ENCODE results near the gene FDX2. TPM values are rescaled to one million over a fixed set of nuclear protein-coding genes. Genes with fewer than 3 reads are reported as not detected.

The FDX2 gene
- total and polyA plus RNA-seq, 8 donors, result 16.0 to 25.4 (median 19.6) TPM

GRCh38 chr19:10327793-10328192 lies 12.0 kb upstream of the FDX2 start:
- peaks cover 3 to 80% of the 10 kb centered on the region in 2 donors for H3K36me3 ChIP-seq
- H3K9me3 ChIP-seq, result no peaks in the 10 kb centered on the region
- H3K4me1 ChIP-seq, result peaks cover 8 to 15% of the 10 kb centered on the region in 2 donors
- H3K4me3 ChIP-seq, result no peak overlapping the region
- DNase-seq (no peak), ATAC-seq (no peak)
- intact Hi-C loops (cut with DNase I), result no loop called here
- no peaks in the 10 kb centered on the region for H3K27me3 ChIP-seq
- no peak overlapping the region for H3K27ac ChIP-seq
- TF ChIP-seq CTCF (IDR thresholded peaks at IDR 0.05), result no peak

GRCh38 chr19:10325732-10326131 lies 9.9 kb upstream of the FDX2 start:
- ATAC-seq (no peak), DNase-seq (no peak)
- Histone ChIP-seq H3K27me3 (no peaks in the 10 kb centered on the region), H3K9me3 (no peaks in the 10 kb centered on the region), H3K36me3 (peaks cover 3 to 100% of the 10 kb centered on the region in 2 donors), H3K27ac (no peak overlapping the region), H3K4me3 (no peak overlapping the region), H3K4me1 (no peaks in the 10 kb centered on the region)
- intact Hi-C loops (cut with DNase I), result no loop called here
- TF ChIP-seq CTCF (IDR thresholded peaks at IDR 0.05), result no peak

GRCh38 chr19:10321874-10322835 lies 6.3 kb upstream of the FDX2 start:
- DNase-seq (no peak), ATAC-seq (no peak)
- Histone ChIP-seq H3K9me3 (no peaks in the 10 kb centered on the region), H3K36me3 (peaks cover 3 to 100% of the 10 kb centered on the region in 2 donors), H3K4me1 (no peaks in the 10 kb centered on the region), H3K4me3 (no peak overlapping the region), H3K27me3 (no peaks in the 10 kb centered on the region), H3K27ac (no peak overlapping the region)
- no peak for TF ChIP-seq CTCF (IDR thresholded peaks at IDR 0.05)
- intact Hi-C loops (cut with DNase I), result no loop called here

GRCh38 chr19:10321417-10321797 lies 5.6 kb upstream of the FDX2 start:
- Histone ChIP-seq H3K27me3 (no peaks in the 10 kb centered on the region), H3K36me3 (peaks cover 3 to 100% of the 10 kb centered on the region in 2 donors), H3K27ac (no peak overlapping the region), H3K9me3 (no peaks in the 10 kb centered on the region), H3K4me1 (peaks cover 0 to under 1% of the 10 kb centered on the region in 2 donors), H3K4me3 (no peak overlapping the region)
- DNase-seq (no peak), ATAC-seq (no peak)
- TF ChIP-seq CTCF (IDR thresholded peaks at IDR 0.05), result no peak
- intact Hi-C loops (cut with DNase I), result no loop called here

DNA sequence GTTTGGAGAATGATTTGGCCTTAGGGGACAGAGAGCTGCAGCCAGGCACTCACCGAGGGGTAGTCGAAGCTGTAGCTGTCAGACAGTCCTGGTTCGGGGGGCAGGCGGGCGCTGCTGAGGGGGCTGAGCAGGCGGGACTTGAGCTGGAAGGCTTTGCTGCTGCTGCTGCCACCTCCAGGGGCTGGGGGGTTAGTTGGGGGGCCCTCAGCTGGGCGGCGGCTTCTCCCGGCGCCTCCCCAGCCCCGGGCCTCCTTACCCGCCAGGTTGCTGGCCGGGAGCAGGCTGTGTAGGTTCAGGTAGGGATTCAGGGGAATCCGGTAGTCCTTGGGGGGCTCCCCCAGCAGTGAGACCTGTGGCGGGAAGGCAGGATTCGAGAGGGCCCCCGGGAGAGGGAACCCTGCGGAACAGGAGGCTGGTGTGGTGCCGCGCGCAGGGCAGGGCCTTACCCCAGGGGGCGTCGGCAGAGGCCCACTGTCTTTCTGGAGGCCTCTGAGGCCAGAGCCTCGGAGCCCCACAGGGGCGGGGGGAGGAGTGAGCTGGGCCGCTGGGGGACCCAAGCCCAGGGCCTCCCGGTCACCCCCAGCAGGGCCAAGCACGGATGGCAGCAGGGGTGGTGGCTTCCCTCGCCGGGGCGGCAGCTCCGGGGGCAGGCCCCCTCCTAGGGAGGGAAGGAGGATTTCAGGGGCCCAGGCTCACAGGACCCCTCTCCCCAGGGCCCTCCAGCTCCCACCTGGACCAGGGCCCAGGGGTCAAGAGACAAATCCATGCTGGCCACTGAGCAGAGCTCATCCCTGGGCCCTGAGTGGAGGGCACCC lies 5.0 kb upstream of the FDX2 start:
- DNase-seq (no peak), ATAC-seq (no peak)
- Histone ChIP-seq H3K36me3 (peaks cover 3 to 98% of the 10 kb centered on the region in 2 donors), H3K9me3 (no peaks in the 10 kb centered on the region), H3K4me3 (no peak overlapping the region), H3K27me3 (no peaks in the 10 kb centered on the region), H3K4me1 (peaks cover 4 to 6% of the 10 kb centered on the region in 2 donors), H3K27ac (no peak overlapping the region)
- TF ChIP-seq CTCF (IDR thresholded peaks at IDR 0.05), result no peak
- intact Hi-C loops (cut with DNase I), result no loop called here
